Stimulated activated CD4-positive, alpha-beta T cell treated with anti-CD3 and anti-CD28 coated beads, Interleukin-4, amount 100 ng/mL, for 4 hours (primary cell): ENCODE data around the gene TULP4.
"Not testable (repeated sequence)": the region's sequence is repeated elsewhere in the genome, so short reads cannot be mapped to it uniquely, and the experiment has no call there.

Experiments used
- DNase-seq, 2 experiments: peaks; one replicate each; pipeline ENCODE4 v3.0.0-alpha.2; 2020

Gene TULP4

DNA sequence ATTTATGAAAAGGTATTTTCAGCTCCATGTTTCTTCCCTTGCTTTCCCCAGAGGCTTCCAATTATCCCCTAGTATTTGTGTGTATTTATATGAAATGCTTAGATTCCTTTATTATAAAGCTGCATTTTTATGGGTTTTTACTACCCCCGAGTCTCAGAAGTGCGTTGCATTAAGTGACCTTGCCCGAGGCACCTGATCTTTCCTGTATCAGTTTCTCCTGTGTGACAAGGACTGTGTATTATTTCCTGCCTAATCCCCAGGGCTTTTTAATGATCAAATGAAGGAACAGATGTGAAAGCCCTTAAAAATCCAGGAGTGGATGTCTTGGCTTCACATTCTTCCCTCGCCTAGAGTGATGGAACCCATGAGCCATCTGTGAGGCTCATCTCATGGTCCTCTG is 118.8 kb downstream of the TULP4 start:
- no peak for DNase-seq

DNA sequence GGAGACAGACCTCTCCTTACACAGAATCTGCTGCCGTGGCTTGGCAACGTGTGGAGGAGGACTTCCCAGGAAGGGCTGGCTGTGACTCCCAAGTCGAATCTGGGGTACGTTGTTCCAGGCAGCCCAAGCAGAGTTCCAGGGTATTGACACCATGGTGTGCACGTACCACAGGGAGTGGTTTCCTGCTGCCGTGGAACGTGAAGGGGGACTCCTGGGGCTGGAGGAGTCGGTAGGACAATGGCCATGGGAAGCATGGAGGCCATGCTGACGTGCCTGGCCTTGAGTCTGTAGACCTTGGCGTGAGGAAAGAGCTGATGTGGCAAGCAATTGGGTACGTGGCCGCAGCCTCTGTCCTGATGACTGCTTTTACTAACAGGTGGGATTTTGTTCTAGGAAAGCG is 119.3 kb downstream of the TULP4 start:
- no peak for DNase-seq

DNA sequence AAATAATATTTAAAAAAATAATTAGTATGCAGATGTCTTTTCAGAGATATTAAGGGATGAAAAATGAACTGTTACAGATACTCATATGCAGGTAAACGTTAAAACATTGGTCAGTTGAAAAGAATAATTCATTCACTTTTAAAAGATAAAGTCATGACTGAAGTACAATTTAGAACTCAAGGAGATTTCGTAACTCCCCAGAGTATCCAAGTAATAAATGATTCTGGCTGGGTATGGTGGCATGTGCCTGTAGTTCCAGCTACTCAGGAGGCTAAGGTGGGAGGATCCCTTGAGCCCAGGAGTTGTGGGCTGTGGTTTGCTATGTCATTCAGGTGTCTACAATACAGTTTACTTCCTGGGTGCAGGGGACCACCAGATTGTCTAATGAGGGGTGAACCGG is 125.3 kb downstream of the TULP4 start:
- DNase-seq = no peak

DNA sequence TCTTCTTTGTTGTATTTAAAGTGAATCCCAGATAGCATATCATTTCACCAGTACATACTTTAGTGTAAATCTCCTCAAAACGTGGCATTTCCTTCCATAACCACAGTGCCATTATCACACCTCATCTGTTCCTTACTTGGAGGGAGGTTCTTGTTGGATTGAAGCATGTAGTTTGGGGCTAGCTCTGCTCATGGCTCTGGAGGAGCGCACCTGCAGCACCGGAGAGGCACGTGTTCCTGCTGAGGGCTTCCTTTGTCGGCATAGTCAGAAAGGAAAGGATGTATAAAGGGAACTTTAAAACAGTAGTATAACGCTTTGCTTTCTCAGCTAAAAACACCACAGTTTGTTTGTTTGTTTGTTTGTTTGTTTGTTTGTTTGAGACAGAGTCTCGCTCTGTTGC is 126.0 kb downstream of the TULP4 start:
- no peak for DNase-seq

- no peak for DNase-seq
Measured at GRCh38 chr6:158439255-158439654, 127.0 kb downstream of the TULP4 start.

GRCh38 chr6:158441716-158442215 is 129.5 kb downstream of the TULP4 start:
- no peak for DNase-seq

GRCh38 chr6:158442306-158442705 is 130.0 kb downstream of the TULP4 start:
- DNase-seq = no peak

- DNase-seq = no peak
Measured at GRCh38 chr6:158445426-158446085, 133.3 kb downstream of the TULP4 start.

DNA sequence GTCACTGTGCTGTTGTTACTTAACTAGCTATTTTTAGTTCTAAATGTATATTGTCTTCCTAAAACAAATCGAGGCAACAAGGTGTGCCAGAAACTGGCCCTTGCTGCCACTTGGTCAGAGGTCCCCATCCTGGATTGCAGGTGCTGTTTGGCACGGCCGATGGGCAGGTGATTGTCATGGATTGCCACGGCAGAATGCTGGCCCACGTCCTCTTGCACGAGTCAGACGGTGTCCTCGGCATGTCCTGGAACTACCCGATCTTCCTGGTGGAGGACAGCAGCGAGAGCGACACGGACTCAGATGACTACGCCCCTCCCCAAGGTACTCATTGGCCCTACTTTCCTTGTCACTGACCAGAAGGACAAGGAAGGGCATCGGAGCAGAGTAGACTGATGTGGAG is 136.6 kb downstream of the TULP4 start:
- DNase-seq = no peak

GRCh38 chr6:158452191-158452590 is 139.9 kb downstream of the TULP4 start:
- no peak for DNase-seq

DNA sequence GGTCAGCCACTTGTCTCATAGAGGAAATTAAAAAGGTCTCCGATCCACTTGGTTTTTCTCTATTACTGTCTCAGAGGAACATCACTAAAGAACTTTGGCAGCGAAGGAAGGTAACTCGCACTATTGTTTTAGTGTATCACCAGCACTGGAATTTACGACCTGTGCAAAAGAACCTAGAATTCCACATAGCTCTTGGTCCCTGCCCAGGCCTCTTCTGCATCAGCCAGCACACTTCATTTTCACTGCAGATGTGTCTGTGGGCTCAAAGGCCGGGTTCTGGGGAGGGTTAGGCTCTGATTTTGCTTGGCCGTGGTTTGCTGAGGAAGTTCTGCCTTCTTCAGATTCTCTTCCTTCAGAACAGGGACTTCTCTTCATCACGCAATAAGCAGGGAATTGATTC is 144.9 kb downstream of the TULP4 start:
- no peak for DNase-seq

DNA sequence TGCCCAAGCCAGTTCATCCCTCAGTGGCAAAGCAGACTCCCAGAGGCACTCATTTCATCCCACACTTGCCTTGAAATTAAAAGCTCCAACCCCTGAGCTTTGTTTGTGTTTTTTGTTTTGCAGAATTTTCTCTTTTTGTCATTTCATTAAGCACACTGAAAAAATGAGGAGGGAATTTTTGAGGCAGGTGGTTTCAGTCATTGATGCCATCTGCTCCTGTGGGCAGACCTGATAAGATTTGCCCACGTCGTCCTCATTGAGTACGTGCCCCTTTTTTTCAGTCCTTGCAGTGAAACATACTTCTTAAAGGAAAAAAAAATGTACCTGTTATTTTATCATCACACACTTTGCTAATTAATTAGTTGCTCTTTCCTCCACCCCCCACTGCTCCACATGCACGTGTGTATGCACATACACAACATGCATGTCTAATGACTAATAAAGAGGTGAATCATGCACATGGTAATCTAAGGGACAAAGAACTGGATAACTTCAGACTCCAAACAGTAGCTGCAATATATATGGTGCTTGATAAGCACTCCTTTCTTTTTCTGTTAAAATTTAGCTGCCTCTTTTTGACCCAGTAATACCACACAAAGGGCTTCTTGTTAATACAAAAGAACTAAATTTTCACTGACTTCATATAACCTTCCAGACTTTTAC is 145.5 kb downstream of the TULP4 start:
- DNase-seq = no peak

DNA sequence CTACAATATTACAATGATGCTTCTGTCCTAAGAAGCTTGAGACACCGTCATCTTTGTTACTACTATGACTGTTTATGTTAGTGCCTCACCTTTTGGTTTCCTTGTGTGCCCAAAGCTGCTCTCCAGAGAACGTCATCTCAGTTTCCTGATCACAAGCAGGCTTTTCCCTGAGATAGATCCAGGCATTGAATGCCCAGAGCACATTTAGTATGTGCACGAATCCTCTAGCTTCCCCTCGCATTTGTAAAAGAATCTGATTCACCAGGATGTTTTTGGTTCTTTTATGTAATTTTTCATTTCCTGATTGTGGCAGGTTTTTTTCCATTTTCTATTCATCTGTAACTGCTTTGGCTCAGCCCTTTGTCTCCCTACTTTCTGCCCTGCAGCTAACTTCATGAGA is 147.5 kb downstream of the TULP4 start:
- DNase-seq = no peak

- no peak for DNase-seq
Measured at GRCh38 chr6:158460602-158461169, 148.4 kb downstream of the TULP4 start.

GRCh38 chr6:158461954-158462353 is 149.7 kb downstream of the TULP4 start:
- no peak for DNase-seq

- DNase-seq = no peak
Measured at GRCh38 chr6:158464483-158464882, 152.2 kb downstream of the TULP4 start.

- DNase-seq = no peak
Measured at GRCh38 chr6:158465257-158465656, 153.0 kb downstream of the TULP4 start.

GRCh38 chr6:158465747-158466146 is 153.5 kb downstream of the TULP4 start:
- DNase-seq = no peak

DNA sequence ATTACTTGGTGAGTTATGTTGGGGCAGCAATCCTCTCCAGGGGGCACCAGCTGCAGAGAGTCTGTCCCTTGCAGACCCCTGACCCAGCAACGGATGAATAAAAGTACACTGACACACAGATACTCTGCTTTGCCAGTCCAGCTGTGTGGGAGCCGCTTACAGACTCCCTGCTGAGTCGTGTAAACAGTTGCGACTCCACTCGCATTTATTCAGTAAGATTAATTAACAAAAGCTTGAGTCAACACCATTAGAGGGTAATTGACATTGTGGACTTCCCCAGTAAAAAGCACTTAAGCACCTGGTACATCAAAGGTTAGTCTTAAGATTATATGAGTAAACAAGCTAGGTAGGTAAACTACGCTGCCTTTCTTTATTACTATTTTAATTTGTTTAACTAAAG is 155.7 kb downstream of the TULP4 start:
- no peak for DNase-seq

- no peak for DNase-seq
Measured at GRCh38 chr6:158468666-158469065, 156.4 kb downstream of the TULP4 start.

DNA sequence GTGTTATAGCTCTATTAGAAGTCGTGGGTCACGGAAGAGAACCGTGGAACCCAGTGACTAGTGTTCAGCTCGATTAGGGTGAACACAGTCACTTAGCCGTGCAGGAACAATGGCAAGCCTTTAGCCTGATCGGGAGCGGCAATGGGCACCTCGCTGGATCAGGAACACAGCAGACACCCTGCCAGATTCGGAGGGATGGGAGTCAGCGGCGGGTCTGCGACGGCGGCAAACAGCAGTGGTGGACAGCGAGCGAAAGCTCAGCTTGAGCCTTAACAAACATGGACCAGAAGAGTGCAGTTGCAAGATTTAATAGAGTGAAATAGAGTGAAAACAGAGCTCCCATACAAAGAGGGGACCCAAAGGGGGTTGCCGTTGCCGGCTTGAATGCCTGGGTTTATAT is 157.8 kb downstream of the TULP4 start:
- not testable (repeated sequence) for DNase-seq

- DNase-seq = no peak
Measured at GRCh38 chr6:158471339-158471738, 159.1 kb downstream of the TULP4 start.

GRCh38 chr6:158472447-158472846 is 160.2 kb downstream of the TULP4 start:
- no peak for DNase-seq

DNA sequence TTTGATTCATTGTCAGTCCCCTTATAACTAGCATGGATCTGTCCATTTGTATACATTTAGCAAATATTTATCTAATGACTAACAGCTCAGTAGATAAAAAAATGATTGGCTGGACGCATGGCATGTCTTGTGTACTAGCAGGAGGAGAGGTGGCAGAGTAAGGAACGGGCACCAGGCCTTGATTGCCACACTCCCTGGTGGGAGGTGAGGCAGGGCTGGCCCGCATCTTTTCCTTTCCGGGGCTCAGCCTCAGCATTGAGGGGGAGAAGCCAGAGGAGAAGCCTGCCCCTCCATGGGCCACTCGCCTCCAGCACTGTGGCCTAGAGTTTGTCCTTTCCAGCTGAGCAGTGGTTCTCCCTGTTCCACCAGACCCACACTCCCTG is 162.7 kb downstream of the TULP4 start:
- DNase-seq = no peak
